OCI-LY1 (cell line): Measurements from ENCODE around the gene CRTAP.

Experiments
- H2AFZ ChIP-seq: fragments of 200-600 bp; sonication (generic), shearing (Covaris generic); 2 replicates; pipeline ENCODE4 v1.6.0; 2014; ENCODE audit warnings: antibody characterized with exemption, mild to moderate bottlenecking, low read length
- H3F3A ChIP-seq: fragments of 200-600 bp; sonication (generic), shearing (Covaris generic); 2 replicates; pipeline ENCODE4 v1.6.0; 2014; ENCODE audit warnings: mild to moderate bottlenecking, antibody characterized with exemption, low read length, moderate library complexity; ENCODE audit not compliant: insufficient read depth
- H3K27ac ChIP-seq: fragments of 200-600 bp; sonication (generic); 2 replicates; pipeline ENCODE4 v1.5.1; 2014; ENCODE audit warnings: low read length, mixed run types, mild to moderate bottlenecking, low read depth; ENCODE audit not compliant: poor library complexity, severe bottlenecking
- H3K27me3 ChIP-seq: fragments of 200-600 bp; sonication (generic); 2 replicates; pipeline ENCODE4 v1.6.0; 2014; ENCODE audit warnings: antibody characterized with exemption, mild to moderate bottlenecking, low read length, moderate library complexity; ENCODE audit not compliant: insufficient read depth
- H3K36me3 ChIP-seq: fragments of 200-600 bp; sonication (generic); 2 replicates; pipeline ENCODE4 v1.6.1; 2014; ENCODE audit warnings: mild to moderate bottlenecking, antibody characterized with exemption, low read length, moderate library complexity, mixed read lengths; ENCODE audit not compliant: insufficient read depth
- H3K4me1 ChIP-seq: fragments of 200-600 bp; sonication (generic); 2 replicates; pipeline ENCODE4 v1.5.1; 2014; ENCODE audit warnings: mild to moderate bottlenecking, low read length, moderate library complexity; ENCODE audit not compliant: insufficient read depth, severe bottlenecking
- H3K4me2 ChIP-seq: fragments of 200-600 bp; sonication (generic), shearing (Covaris generic); 2 replicates; pipeline ENCODE4 v1.6.1; 2014; ENCODE audit warnings: low read length
- H3K4me3 ChIP-seq: fragments of 200-600 bp; sonication (generic); 2 replicates; pipeline ENCODE4 v1.5.1; 2014; ENCODE audit warnings: low read length, low read depth, mild to moderate bottlenecking, mixed read lengths; ENCODE audit not compliant: poor library complexity, severe bottlenecking
- H3K79me2 ChIP-seq: fragments of 200-600 bp; shearing (Covaris generic); 2 replicates; pipeline ENCODE4 v1.6.1; 2016; ENCODE audit warnings: mixed run types, low read length, mixed read lengths; ENCODE audit not compliant: insufficient read depth
- H3K9ac ChIP-seq: fragments of 200-600 bp; sonication (generic), shearing (Covaris generic); 2 replicates; pipeline ENCODE4 v1.6.1; 2014; ENCODE audit warnings: mild to moderate bottlenecking, low read length, mixed read lengths
- H3K9me2 ChIP-seq: fragments of 200-600 bp; sonication (generic), shearing (Covaris generic); 2 replicates; pipeline ENCODE4 v1.6.1; 2014; ENCODE audit warnings: low read depth, mild to moderate bottlenecking, low read length, mixed read lengths
- H3K9me3 ChIP-seq: fragments of 200-600 bp; shearing (Covaris generic); 2 replicates; pipeline ENCODE4 v1.6.1; 2014; ENCODE audit warnings: low read length, mixed read lengths
- H4K20me1 ChIP-seq: fragments of 200-600 bp; sonication (generic), shearing (Covaris generic); 2 replicates; pipeline ENCODE4 v1.6.0; 2016; ENCODE audit warnings: mild to moderate bottlenecking, low read length; ENCODE audit not compliant: insufficient read depth
- EZH2 ChIP-seq: fragments of 200-600 bp; sonication (generic), shearing (Covaris generic); IDR thresholded peaks from 2 replicates; pipeline ENCODE4 v1.8.0; 2017; ENCODE audit warnings: borderline replicate concordance, mixed run types, mild to moderate bottlenecking, antibody characterized with exemption, low read length, moderate library complexity, mixed read lengths
- TF ChIP-seq, protein P1 (sequence below): fragments of 200-600 bp; sonication (generic), shearing (Covaris generic); IDR thresholded peaks from 2 replicates; pipeline ENCODE4 v1.5.1; 2017; ENCODE audit warnings: mild to moderate bottlenecking, antibody characterized with exemption, low read length, moderate library complexity, mixed read lengths

CRTAP gene

DNA sequence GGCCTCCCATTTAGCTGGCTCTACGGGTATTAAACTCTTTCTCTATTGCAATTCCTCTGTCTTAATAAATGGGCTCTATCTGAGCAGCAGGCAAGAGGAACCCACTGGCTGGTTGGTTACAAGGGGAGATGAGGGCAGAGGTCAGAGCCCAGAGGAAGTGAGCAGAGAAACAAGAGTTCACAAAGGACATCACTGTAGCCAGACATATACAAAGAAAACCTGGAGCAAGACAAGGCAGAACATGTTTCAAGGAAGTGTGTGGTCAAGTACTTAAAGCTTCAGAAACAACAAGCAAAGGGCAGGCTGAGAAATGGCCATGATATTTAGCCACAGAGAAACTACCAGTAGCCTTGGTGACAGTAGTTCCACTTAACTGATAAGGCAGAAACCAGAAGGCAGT, 80.5 kb downstream of the CRTAP start:
- Histone ChIP-seq H3K27ac (no peak overlapping the region), H3K79me2 (no peaks in the 10 kb centered on the region), H3K4me3 (no peak overlapping the region), H3K27me3 (no peaks in the 10 kb centered on the region), H2AFZ (no peak overlapping the region), H3K36me3 (no peaks in the 10 kb centered on the region), H3K9ac (no peak overlapping the region), H3F3A (no peaks in the 10 kb centered on the region), H4K20me1 (no peaks in the 10 kb centered on the region), H3K4me1 (no peaks in the 10 kb centered on the region), H3K4me2 (no peak overlapping the region), H3K9me2 (no peaks in the 10 kb centered on the region), H3K9me3 (no peaks in the 10 kb centered on the region)
- TF ChIP-seq, protein P1, sequence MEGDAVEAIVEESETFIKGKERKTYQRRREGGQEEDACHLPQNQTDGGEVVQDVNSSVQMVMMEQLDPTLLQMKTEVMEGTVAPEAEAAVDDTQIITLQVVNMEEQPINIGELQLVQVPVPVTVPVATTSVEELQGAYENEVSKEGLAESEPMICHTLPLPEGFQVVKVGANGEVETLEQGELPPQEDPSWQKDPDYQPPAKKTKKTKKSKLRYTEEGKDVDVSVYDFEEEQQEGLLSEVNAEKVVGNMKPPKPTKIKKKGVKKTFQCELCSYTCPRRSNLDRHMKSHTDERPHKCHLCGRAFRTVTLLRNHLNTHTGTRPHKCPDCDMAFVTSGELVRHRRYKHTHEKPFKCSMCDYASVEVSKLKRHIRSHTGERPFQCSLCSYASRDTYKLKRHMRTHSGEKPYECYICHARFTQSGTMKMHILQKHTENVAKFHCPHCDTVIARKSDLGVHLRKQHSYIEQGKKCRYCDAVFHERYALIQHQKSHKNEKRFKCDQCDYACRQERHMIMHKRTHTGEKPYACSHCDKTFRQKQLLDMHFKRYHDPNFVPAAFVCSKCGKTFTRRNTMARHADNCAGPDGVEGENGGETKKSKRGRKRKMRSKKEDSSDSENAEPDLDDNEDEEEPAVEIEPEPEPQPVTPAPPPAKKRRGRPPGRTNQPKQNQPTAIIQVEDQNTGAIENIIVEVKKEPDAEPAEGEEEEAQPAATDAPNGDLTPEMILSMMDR, result no peak
- no peak for TF ChIP-seq EZH2

DNA sequence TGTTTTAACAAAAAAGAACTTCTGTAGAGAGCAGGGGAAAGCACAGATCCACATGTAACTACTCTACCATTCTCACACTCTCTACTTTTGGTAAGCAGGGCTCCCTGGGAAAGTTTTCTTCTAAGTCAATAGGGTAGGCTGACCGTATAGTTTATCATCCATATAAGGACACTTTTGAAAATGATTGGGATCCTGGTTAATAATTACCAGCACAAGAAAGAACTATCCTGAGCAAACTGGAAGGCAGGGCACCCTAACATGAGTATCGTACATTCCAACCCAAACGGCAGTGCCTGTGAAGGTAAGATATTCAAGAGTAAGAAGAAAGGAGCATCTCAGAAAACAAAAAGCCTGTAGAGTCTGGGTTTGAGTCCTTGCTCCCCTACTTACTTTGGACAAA, 82.7 kb downstream of the CRTAP start:
- no peaks in the 10 kb centered on the region for H3F3A ChIP-seq
- H3K27me3 ChIP-seq, result no peaks in the 10 kb centered on the region
- no peaks in the 10 kb centered on the region for H3K79me2 ChIP-seq
- H3K9ac ChIP-seq, result no peak overlapping the region
- no peaks in the 10 kb centered on the region for H4K20me1 ChIP-seq
- TF ChIP-seq, protein P1, result no peak
- TF ChIP-seq EZH2, result no peak
- no peak overlapping the region for H3K4me3 ChIP-seq
- H2AFZ ChIP-seq, result no peak overlapping the region
- H3K27ac ChIP-seq, result no peak overlapping the region
- H3K36me3 ChIP-seq, result no peaks in the 10 kb centered on the region
- H3K9me2 ChIP-seq, result no peaks in the 10 kb centered on the region
- H3K4me1 ChIP-seq, result no peaks in the 10 kb centered on the region
- no peak overlapping the region for H3K4me2 ChIP-seq
- H3K9me3 ChIP-seq, result no peaks in the 10 kb centered on the region
